Fibroblast of lung (primary cell): ENCODE results near the gene UPF1. TPM values are rescaled to one million over a fixed set of nuclear protein-coding genes. Genes with fewer than 3 reads are reported as not detected.

Experiments used
- DNase-seq, 2 donors: peaks; one replicate each; pipeline versions ENCODE4 v3.0.0 to v3.0.0-alpha.2; 2010; ENCODE audit warnings: low read depth in 2 of 2
- H2AFZ ChIP-seq: 2 replicates; pipeline ENCODE4 v1.5.1; 2012; ENCODE audit warnings: low read length, control low read depth, inconsistent platforms
- H3K27ac ChIP-seq: 2 replicates; pipeline ENCODE4 v1.5.1; 2011; ENCODE audit warnings: low read length, control low read depth; ENCODE audit not compliant: insufficient read depth
- H3K27me3 ChIP-seq: 2 replicates; pipeline ENCODE4 v1.5.1; 2011; ENCODE audit warnings: mild to moderate bottlenecking, low read length; ENCODE audit not compliant: control insufficient read depth, insufficient read depth
- H3K36me3 ChIP-seq: 2 replicates; pipeline ENCODE4 v1.5.1; 2011; ENCODE audit warnings: low read length; ENCODE audit not compliant: control insufficient read depth, insufficient read depth
- H3K4me1 ChIP-seq: 2 replicates; pipeline ENCODE4 v1.5.1; 2011; ENCODE audit warnings: low read length; ENCODE audit not compliant: control insufficient read depth, insufficient read depth; ENCODE audit errors: extremely low read depth
- H3K4me2 ChIP-seq: 2 replicates; pipeline ENCODE4 v1.5.1; 2011; ENCODE audit warnings: low read length, control low read depth; ENCODE audit not compliant: insufficient read depth; ENCODE audit errors: extremely low read depth
- H3K4me3 ChIP-seq, 4 experiments: fragments of 200-600 bp in 1 of 4; sonication (generic) in 1 of 4; replicated peaks in 1 of 4; 2 replicates each; pipeline ENCODE4 v1.5.1; 2011 to 2016; ENCODE audit warnings: low read length in 4 of 4, low read depth in 3 of 4, mild to moderate bottlenecking in 3 of 4, control low read depth in 2 of 4, inconsistent platforms in 1 of 4, mixed read lengths in 1 of 4; ENCODE audit not compliant: insufficient read depth in 1 of 4; ENCODE audit errors: control extremely low read depth in 1 of 4
- H3K79me2 ChIP-seq: 2 replicates; pipeline ENCODE4 v1.5.1; 2012; ENCODE audit warnings: mild to moderate bottlenecking, low read length, inconsistent platforms; ENCODE audit not compliant: control insufficient read depth, insufficient read depth
- H3K9ac ChIP-seq: 2 replicates; pipeline ENCODE4 v1.5.1; 2011; ENCODE audit warnings: mild to moderate bottlenecking, low read length, control low read depth; ENCODE audit not compliant: insufficient read depth
- H3K9me3 ChIP-seq: 2 replicates; pipeline ENCODE4 v1.5.1; 2012; ENCODE audit warnings: low read depth, low read length; ENCODE audit not compliant: control insufficient read depth, insufficient read depth
- H4K20me1 ChIP-seq: 2 replicates; pipeline ENCODE4 v1.5.1; 2011; ENCODE audit warnings: low read length; ENCODE audit not compliant: control insufficient read depth, insufficient read depth; ENCODE audit errors: extremely low read depth
- CTCF ChIP-seq, 2 donors: IDR thresholded peaks in 1 of 2; conservative IDR thresholded peaks in 1 of 2; 1 replicate in 1 of 2; 2 replicates in 1 of 2; pipeline ENCODE4 v1.5.1; 2011 to 2012; ENCODE audit warnings: low read length in 2 of 2, control low read depth in 1 of 2, inconsistent platforms in 1 of 2, low read depth in 1 of 2, mild to moderate bottlenecking in 1 of 2
- EZH2 ChIP-seq: IDR thresholded peaks from 2 replicates; pipeline ENCODE4 v1.5.1; 2012; ENCODE audit warnings: low read length, control low read depth, mild to moderate bottlenecking; ENCODE audit errors: missing control alignments
- polyA plus RNA-seq, 2 donors: library from polyadenylated mRNA; depleted of rRNA in 1 of 2; stranded (reverse) in 1 of 2; unstranded in 1 of 2; fragments of >200 nt; gene quantifications; 2 replicates each; pipeline ENCODE4 v1.2.1, GENCODE V29; 2011 to 2012; ENCODE audit warnings: missing spikeins in 1 of 2
- total RNA-seq: library from RNA; depleted of rRNA; stranded (reverse); fragments of >200 nt; gene quantifications from 2 replicates; pipeline ENCODE4 v1.2.1, GENCODE V29; 2014

The UPF1 gene
- total and polyA plus RNA-seq, 2 donors (not counting 1 experiment from before 2014, with no cell fraction given): 20.5 to 57.1 TPM

GRCh38 chr19:18895824-18896341 is 64.1 kb downstream of the UPF1 start, which contains the start of gene CERS1:
Gene CERS1, minus strand, starts transcription at chr19:18896158. Its CDS starts 86 bp downstream, at chr19:18896072.
- TF ChIP-seq CTCF (conservative IDR thresholded peaks at IDR 0.05 in 1 of 2, IDR thresholded peaks at IDR 0.05 in 1 of 2; ENCODE audit: low read depth in 1 of 2, low read length in 2 of 2): no peak
- TF ChIP-seq EZH2: no peak
- Histone ChIP-seq H3K79me2 (no peaks in the 10 kb centered on the region), H3K4me2 (peak within 1 kb of the TSS; percentile 88), H4K20me1 (no peaks in the 10 kb centered on the region), H3K27me3 (peaks cover 19% of the 10 kb centered on the region), H3K9ac (no peak within 1 kb of the TSS), H3K36me3 (peaks cover 9% of the 10 kb centered on the region), H3K4me1 (peaks cover 2% of the 10 kb centered on the region), H3K9me3 (no peaks in the 10 kb centered on the region), H3K27ac (no peak within 1 kb of the TSS), H2AFZ (no peak within 1 kb of the TSS), H3K4me3 (peak within 1 kb of the TSS in 3 of 4 experiments; percentile 34 to 52 (median 43))
- DNase-seq: peak in 1 of 2 donors; percentile 27

- H3K27me3 ChIP-seq: peaks cover 19% of the 10 kb centered on the region
- peak in 1 of 2 donors; percentile 13 for DNase-seq
- no peak overlapping the region for H2AFZ ChIP-seq
- H3K4me3 ChIP-seq: no peak overlapping the region
- H3K9me3 ChIP-seq: no peaks in the 10 kb centered on the region
- no peak overlapping the region for H3K4me2 ChIP-seq
- no peak overlapping the region for H3K9ac ChIP-seq
- no peak overlapping the region for H3K27ac ChIP-seq
- TF ChIP-seq EZH2 (no peak), CTCF (conservative IDR thresholded peaks at IDR 0.05 in 1 of 2, IDR thresholded peaks at IDR 0.05 in 1 of 2; ENCODE audit: low read depth in 1 of 2, low read length in 2 of 2) (no peak)
- no peaks in the 10 kb centered on the region for H4K20me1 ChIP-seq
- no peaks in the 10 kb centered on the region for H3K79me2 ChIP-seq
- peaks cover 9% of the 10 kb centered on the region for H3K36me3 ChIP-seq
- peaks cover 2% of the 10 kb centered on the region for H3K4me1 ChIP-seq
Observed at GRCh38 chr19:18896421-18896841, 64.7 kb downstream of the UPF1 start.

GRCh38 chr19:18897094-18898029 is 65.6 kb downstream of the UPF1 start:
- Histone ChIP-seq H3K4me2 (no peak overlapping the region), H3K27ac (no peak overlapping the region), H2AFZ (no peak overlapping the region), H3K9me3 (no peaks in the 10 kb centered on the region), H3K79me2 (no peaks in the 10 kb centered on the region), H3K9ac (no peak overlapping the region), H3K4me3 (no peak overlapping the region), H3K36me3 (peaks cover 9% of the 10 kb centered on the region), H3K4me1 (peaks cover 2% of the 10 kb centered on the region), H3K27me3 (peaks cover 19% of the 10 kb centered on the region), H4K20me1 (no peaks in the 10 kb centered on the region)
- TF ChIP-seq CTCF (conservative IDR thresholded peaks at IDR 0.05 in 1 of 2, IDR thresholded peaks at IDR 0.05 in 1 of 2; ENCODE audit: low read depth in 1 of 2, low read length in 2 of 2) (no peak), EZH2 (no peak)
- DNase-seq: no peak
